Stomach smooth muscle (tissue), 2 donors: Measurements from ENCODE around the gene SERGEF.
"Not testable (repeated sequence)": the region's sequence is repeated elsewhere in the genome, so short reads cannot be mapped to it uniquely, and the experiment has no call there.

Experiments used
- H3K27ac ChIP-seq: one replicate; pipeline ENCODE4 v1.7.0; 2013; ENCODE audit warnings: mild to moderate bottlenecking, low read length, inconsistent platforms
- H3K27me3 ChIP-seq, 2 donors: one replicate each; pipeline ENCODE4 v1.7.0; 2013; ENCODE audit warnings: low read length in 2 of 2; ENCODE audit not compliant: insufficient read depth in 2 of 2, control insufficient read depth in 1 of 2
- H3K36me3 ChIP-seq, 2 donors: one replicate each; pipeline ENCODE4 v1.7.0; 2013; ENCODE audit warnings: low read length in 2 of 2; ENCODE audit not compliant: control insufficient read depth in 2 of 2, insufficient read depth in 2 of 2
- H3K4me1 ChIP-seq: one replicate; pipeline ENCODE4 v1.7.0; 2013; ENCODE audit warnings: low read length; ENCODE audit not compliant: control insufficient read depth, insufficient read depth
- H3K4me3 ChIP-seq, 2 donors: one replicate each; pipeline ENCODE4 v1.7.0; 2013; ENCODE audit warnings: low read length in 2 of 2
- H3K9ac ChIP-seq, 2 donors: one replicate each; pipeline ENCODE4 v1.7.0; 2013; ENCODE audit warnings: low read length in 2 of 2, mild to moderate bottlenecking in 1 of 2
- H3K9me3 ChIP-seq, 2 donors: one replicate each; pipeline ENCODE4 v1.7.0; 2013; ENCODE audit warnings: low read length in 2 of 2; ENCODE audit not compliant: control insufficient read depth in 2 of 2
- donor health status: healthy.
- donor health status: Pancreatic carcinoma.

The SERGEF gene

GRCh38 chr11:18000128-18000527 lies 12.7 kb downstream of the SERGEF start:
- H3K27ac ChIP-seq, H3K4me3 ChIP-seq, H3K9me3 ChIP-seq, H3K27me3 ChIP-seq, H3K9ac ChIP-seq, H3K4me1 ChIP-seq: not testable (repeated sequence)
- H3K36me3 ChIP-seq, result peaks cover 23 to 34% of the 10 kb centered on the region in 2 donors

GRCh38 chr11:17992916-17993315 lies 19.9 kb downstream of the SERGEF start:
- H3K36me3 ChIP-seq, result peaks cover 12 to 16% of the 10 kb centered on the region in 2 donors
- no peaks in the 10 kb centered on the region for H3K4me1 ChIP-seq
- no peaks in the 10 kb centered on the region for H3K9me3 ChIP-seq
- no peak overlapping the region for H3K27ac ChIP-seq
- no peak overlapping the region for H3K9ac ChIP-seq
- H3K4me3 ChIP-seq, result no peak overlapping the region
- no peaks in the 10 kb centered on the region for H3K27me3 ChIP-seq

- Histone ChIP-seq H3K27ac (no peak overlapping the region), H3K4me1 (no peaks in the 10 kb centered on the region), H3K36me3 (peaks cover 15 to 23% of the 10 kb centered on the region in 2 donors), H3K9ac (no peak overlapping the region), H3K27me3 (no peaks in the 10 kb centered on the region), H3K4me3 (no peak overlapping the region), H3K9me3 (no peaks in the 10 kb centered on the region)
Measured at GRCh38 chr11:17991783-17992433, 20.9 kb downstream of the SERGEF start.

GRCh38 chr11:17989306-17989705 lies 23.5 kb downstream of the SERGEF start:
- H3K36me3 ChIP-seq, result peaks cover 7 to 14% of the 10 kb centered on the region in 2 donors
- no peaks in the 10 kb centered on the region for H3K9me3 ChIP-seq
- H3K27ac ChIP-seq, result no peak overlapping the region
- peaks cover 5% of the 10 kb centered on the region for H3K4me1 ChIP-seq
- no peak overlapping the region for H3K9ac ChIP-seq
- H3K27me3 ChIP-seq, result no peaks in the 10 kb centered on the region
- H3K4me3 ChIP-seq, result no peak overlapping the region

- Histone ChIP-seq H3K27ac (no peak overlapping the region), H3K9me3 (no peaks in the 10 kb centered on the region), H3K27me3 (no peaks in the 10 kb centered on the region), H3K9ac (no peak overlapping the region), H3K36me3 (peaks cover 7 to 14% of the 10 kb centered on the region in 2 donors), H3K4me3 (no peak overlapping the region), H3K4me1 (peaks cover 5% of the 10 kb centered on the region)
Measured at GRCh38 chr11:17988465-17988864, 24.4 kb downstream of the SERGEF start.

GRCh38 chr11:17987826-17988225 lies 25.0 kb downstream of the SERGEF start:
- H3K4me3 ChIP-seq, result no peak overlapping the region

GRCh38 chr11:17986711-17987220 lies 26.1 kb downstream of the SERGEF start:
- H3K4me1 ChIP-seq, result peaks cover 5% of the 10 kb centered on the region
- peaks cover 7 to 17% of the 10 kb centered on the region in 2 donors for H3K36me3 ChIP-seq
- H3K27me3 ChIP-seq, result no peaks in the 10 kb centered on the region
- no peaks in the 10 kb centered on the region for H3K9me3 ChIP-seq
- no peak overlapping the region for H3K4me3 ChIP-seq
- no peak overlapping the region for H3K27ac ChIP-seq
- no peak overlapping the region for H3K9ac ChIP-seq

More at GRCh38 chr11:17987826-17988225, 25.0 kb downstream of the SERGEF start:
- no peak overlapping the region for H3K9ac ChIP-seq
- no peaks in the 10 kb centered on the region for H3K9me3 ChIP-seq
- H3K4me1 ChIP-seq, result peaks cover 5% of the 10 kb centered on the region
- no peak overlapping the region for H3K27ac ChIP-seq
- H3K27me3 ChIP-seq, result no peaks in the 10 kb centered on the region
- peaks cover 7 to 17% of the 10 kb centered on the region in 2 donors for H3K36me3 ChIP-seq

- Histone ChIP-seq H3K9ac (no peak overlapping the region), H3K4me3 (no peak overlapping the region), H3K27me3 (no peaks in the 10 kb centered on the region), H3K27ac (no peak overlapping the region), H3K36me3 (peaks cover 7 to 17% of the 10 kb centered on the region in 2 donors), H3K9me3 (no peaks in the 10 kb centered on the region), H3K4me1 (peaks cover 5% of the 10 kb centered on the region)
Measured at GRCh38 chr11:17986007-17986710, 26.7 kb downstream of the SERGEF start.

GRCh38 chr11:17985517-17985916 lies 27.3 kb downstream of the SERGEF start:
- Histone ChIP-seq H3K4me1 (peaks cover 5% of the 10 kb centered on the region), H3K9ac (no peak overlapping the region), H3K4me3 (no peak overlapping the region), H3K27me3 (no peaks in the 10 kb centered on the region), H3K36me3 (peaks cover 7 to 17% of the 10 kb centered on the region in 2 donors), H3K9me3 (no peaks in the 10 kb centered on the region), H3K27ac (no peak overlapping the region)

- H3K27ac ChIP-seq, result no peak overlapping the region
- H3K4me1 ChIP-seq, result peaks cover 5% of the 10 kb centered on the region
- peaks cover 10 to 17% of the 10 kb centered on the region in 2 donors for H3K36me3 ChIP-seq
- H3K27me3 ChIP-seq, result no peaks in the 10 kb centered on the region
- H3K9me3 ChIP-seq, result no peaks in the 10 kb centered on the region
- no peak overlapping the region for H3K9ac ChIP-seq
- H3K4me3 ChIP-seq, result no peak overlapping the region
Measured at GRCh38 chr11:17983569-17983968, 29.3 kb downstream of the SERGEF start.
